GM23338 (cell line): Measurements from ENCODE around the gene AKAP10. TPM values are rescaled to one million over a fixed set of nuclear protein-coding genes. Genes with fewer than 3 reads are reported as not detected.

Experiments
- ATAC-seq: fragments of 200-7000 bp; cut with Tn5 transposase; 3 replicates; pipeline ENCODE4 v1.9.1; 2020
- DNase-seq: peaks from one replicate; pipeline ENCODE4 v3.0.0-alpha.2; 2015; ENCODE audit warnings: low spot score
- H2AFZ ChIP-seq: fragments of 200-600 bp; sonication (generic); 2 replicates; pipeline ENCODE4 v1.8.0; 2016; ENCODE audit warnings: antibody characterized with exemption, mild to moderate bottlenecking, moderate library complexity
- H3F3A ChIP-seq: fragments of 200-600 bp; sonication (generic); replicated peaks from 2 replicates; pipeline ENCODE4 v1.8.0; 2017; ENCODE audit warnings: antibody characterized with exemption, mixed run types, low read depth
- H3K27ac ChIP-seq: fragments of 200-600 bp; sonication (generic); 2 replicates; pipeline ENCODE4 v1.6.1; 2016; ENCODE audit warnings: low read depth
- H3K27me3 ChIP-seq: fragments of 200-600 bp; sonication (generic); 2 replicates; pipeline ENCODE4 v1.8.0; 2016; ENCODE audit warnings: mild to moderate bottlenecking, mixed run types, moderate library complexity; ENCODE audit not compliant: insufficient read depth
- H3K36me3 ChIP-seq: fragments of 200-600 bp; sonication (generic); 2 replicates; pipeline ENCODE4 v1.8.0; 2016; ENCODE audit warnings: mild to moderate bottlenecking; ENCODE audit not compliant: insufficient read depth
- H3K4me1 ChIP-seq: fragments of 200-600 bp; sonication (generic); 2 replicates; pipeline ENCODE4 v1.8.0; 2016; ENCODE audit warnings: mild to moderate bottlenecking, moderate library complexity; ENCODE audit not compliant: insufficient read depth
- H3K4me2 ChIP-seq: fragments of 200-600 bp; sonication (generic); 2 replicates; pipeline ENCODE4 v1.7.1; 2017; ENCODE audit warnings: mixed run types
- H3K4me3 ChIP-seq: fragments of 200-600 bp; sonication (generic); 2 replicates; pipeline ENCODE4 v1.6.1; 2016; ENCODE audit warnings: mixed run types
- H3K79me2 ChIP-seq: fragments of 200-600 bp; sonication (generic); replicated peaks from 2 replicates; pipeline ENCODE4 v1.8.0; 2017; ENCODE audit warnings: mild to moderate bottlenecking; ENCODE audit not compliant: insufficient read depth
- H3K9me2 ChIP-seq: fragments of 200-600 bp; sonication (generic); 2 replicates; pipeline ENCODE4 v1.8.0; 2017; ENCODE audit not compliant: insufficient read depth
- H4K20me1 ChIP-seq: fragments of 200-600 bp; sonication (generic); replicated peaks from 2 replicates; pipeline ENCODE4 v1.8.0; 2017; ENCODE audit warnings: mild to moderate bottlenecking; ENCODE audit not compliant: insufficient read depth
- H3K27ac Mint-ChIP-seq: 2 replicates; pipeline ENCODE4 v1.8.0; 2020; ENCODE audit warnings: inconsistent platforms, mild to moderate bottlenecking, moderate library complexity, mixed read lengths
- H3K27me3 Mint-ChIP-seq: 3 replicates; pipeline ENCODE4 v1.8.0; 2022; ENCODE audit warnings: low read depth, mild to moderate bottlenecking, moderate library complexity, mixed read lengths, inconsistent platforms; ENCODE audit not compliant: insufficient read depth, poor library complexity
- H3K36me3 Mint-ChIP-seq: 3 replicates; pipeline ENCODE4 v1.8.0; 2021; ENCODE audit warnings: low read depth, mild to moderate bottlenecking, inconsistent platforms, moderate library complexity, mixed read lengths
- H3K4me1 Mint-ChIP-seq: 3 replicates; pipeline ENCODE4 v1.8.0; 2020; ENCODE audit warnings: mild to moderate bottlenecking, inconsistent platforms, mixed read lengths
- H3K4me3 Mint-ChIP-seq: 3 replicates; pipeline ENCODE4 v1.8.0; 2021; ENCODE audit warnings: moderate library complexity, mild to moderate bottlenecking, inconsistent platforms, mixed read lengths
- H3K9me3 Mint-ChIP-seq: 3 replicates; pipeline ENCODE4 v1.8.0; 2020; ENCODE audit warnings: moderate library complexity, mild to moderate bottlenecking, inconsistent platforms, mixed read lengths
- CREB1 ChIP-seq: fragments of 250-450 bp; sonication (Bioruptor Pico); IDR thresholded peaks from 2 replicates; pipeline ENCODE4 v1.5.0; 2020; ENCODE audit warnings: low read depth, mild to moderate bottlenecking, moderate library complexity
- POLR2AphosphoS5 ChIP-seq: IDR thresholded peaks from 2 replicates; pipeline ENCODE4 v1.6.1; 2016; ENCODE audit warnings: antibody characterized with exemption, low read depth
- polyA plus RNA-seq: library from polyadenylated mRNA; unstranded; fragments of >200 nt; fragmentation: Nextera tagmentation; extraction: Ambion mirVana; gene quantifications from 2 replicates; pipeline ENCODE4 v1.2.1, GENCODE V29; 2016
- total RNA-seq: library from RNA; depleted of rRNA; stranded (reverse); fragments of >200 nt; shearing (Covaris generic); gene quantifications from 2 replicates; pipeline ENCODE4 v1.2.3, GENCODE V29; 2014
- TF ChIP-seq, protein P1 (sequence below): IDR thresholded peaks from 2 replicates; pipeline ENCODE4 v1.6.1; 2016; ENCODE audit warnings: antibody characterized with exemption
- TF ChIP-seq, protein P2 (sequence below), 2 experiments: fragments of 200-600 bp in 1 of 2; sonication (generic) in 1 of 2; conservative IDR thresholded peaks; 2 replicates each; pipeline versions ENCODE4 v1.5.1 to v1.6.1; 2016 to 2017; ENCODE audit warnings: antibody characterized with exemption in 2 of 2, low read depth in 2 of 2, mild to moderate bottlenecking in 2 of 2, moderate library complexity in 1 of 2
- TF ChIP-seq, protein P3 (sequence below): fragments of 250-450 bp; sonication (Bioruptor Pico); IDR thresholded peaks from 2 replicates; pipeline ENCODE4 v1.5.0; 2020; ENCODE audit warnings: mild to moderate bottlenecking, moderate library complexity

The AKAP10 gene
- total and polyA plus RNA-seq, 2 experiments from 2014 or later: 16.7 to 25.9 TPM

DNA sequence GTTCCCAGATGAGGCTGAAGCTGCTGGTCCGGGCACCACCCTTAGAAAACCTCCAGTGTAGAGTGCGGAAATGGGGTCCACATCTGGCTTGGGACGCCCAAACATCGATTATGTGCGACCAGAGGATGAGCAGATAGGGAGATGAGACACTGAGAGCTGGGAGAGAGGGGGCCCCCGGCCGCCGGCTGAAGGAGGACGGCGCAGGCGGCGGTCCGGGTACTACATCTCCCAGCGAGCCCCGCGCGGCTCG, 31.3 kb upstream of the AKAP10 start:
- Mint-ChIP-seq H3K36me3 (no peaks in the 10 kb centered on the region), H3K27me3 (peaks cover 5% of the 10 kb centered on the region), H3K4me3 (peak overlapping the region; percentile 91), H3K4me1 (peaks cover 14% of the 10 kb centered on the region), H3K27ac (no peak overlapping the region), H3K9me3 (no peaks in the 10 kb centered on the region)
- Histone ChIP-seq H4K20me1 (no peaks in the 10 kb centered on the region), H3K27ac (no peak overlapping the region), H2AFZ (peak overlapping the region; percentile 99), H3K4me1 (peaks cover 6% of the 10 kb centered on the region; the same call in 1 of the 2 replicates), H3K36me3 (no peaks in the 10 kb centered on the region), H3F3A (0 out of 2 replicates have a peak, but pooled peaks cover 3% of the 10 kb centered on the region), H3K27me3 (peaks cover 22% of the 10 kb centered on the region), H3K79me2 (no peaks in the 10 kb centered on the region), H3K4me3 (peak overlapping the region; percentile 71), H3K4me2 (peak overlapping the region; percentile 91), H3K9me2 (no peaks in the 10 kb centered on the region)
- DNase-seq (peak; percentile 84), ATAC-seq (no peak)
- 0 out of 2 replicates have a peak, but pooled peaks have one; percentile 47 for TF ChIP-seq CREB1 (CRISPR knock-in tag)
- TF ChIP-seq, protein P1, sequence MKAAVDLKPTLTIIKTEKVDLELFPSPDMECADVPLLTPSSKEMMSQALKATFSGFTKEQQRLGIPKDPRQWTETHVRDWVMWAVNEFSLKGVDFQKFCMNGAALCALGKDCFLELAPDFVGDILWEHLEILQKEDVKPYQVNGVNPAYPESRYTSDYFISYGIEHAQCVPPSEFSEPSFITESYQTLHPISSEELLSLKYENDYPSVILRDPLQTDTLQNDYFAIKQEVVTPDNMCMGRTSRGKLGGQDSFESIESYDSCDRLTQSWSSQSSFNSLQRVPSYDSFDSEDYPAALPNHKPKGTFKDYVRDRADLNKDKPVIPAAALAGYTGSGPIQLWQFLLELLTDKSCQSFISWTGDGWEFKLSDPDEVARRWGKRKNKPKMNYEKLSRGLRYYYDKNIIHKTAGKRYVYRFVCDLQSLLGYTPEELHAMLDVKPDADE: peak; percentile 67; the same call in 1 of the 2 replicates
- TF ChIP-seq, protein P2, sequence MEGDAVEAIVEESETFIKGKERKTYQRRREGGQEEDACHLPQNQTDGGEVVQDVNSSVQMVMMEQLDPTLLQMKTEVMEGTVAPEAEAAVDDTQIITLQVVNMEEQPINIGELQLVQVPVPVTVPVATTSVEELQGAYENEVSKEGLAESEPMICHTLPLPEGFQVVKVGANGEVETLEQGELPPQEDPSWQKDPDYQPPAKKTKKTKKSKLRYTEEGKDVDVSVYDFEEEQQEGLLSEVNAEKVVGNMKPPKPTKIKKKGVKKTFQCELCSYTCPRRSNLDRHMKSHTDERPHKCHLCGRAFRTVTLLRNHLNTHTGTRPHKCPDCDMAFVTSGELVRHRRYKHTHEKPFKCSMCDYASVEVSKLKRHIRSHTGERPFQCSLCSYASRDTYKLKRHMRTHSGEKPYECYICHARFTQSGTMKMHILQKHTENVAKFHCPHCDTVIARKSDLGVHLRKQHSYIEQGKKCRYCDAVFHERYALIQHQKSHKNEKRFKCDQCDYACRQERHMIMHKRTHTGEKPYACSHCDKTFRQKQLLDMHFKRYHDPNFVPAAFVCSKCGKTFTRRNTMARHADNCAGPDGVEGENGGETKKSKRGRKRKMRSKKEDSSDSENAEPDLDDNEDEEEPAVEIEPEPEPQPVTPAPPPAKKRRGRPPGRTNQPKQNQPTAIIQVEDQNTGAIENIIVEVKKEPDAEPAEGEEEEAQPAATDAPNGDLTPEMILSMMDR (conservative IDR thresholded peaks at IDR 0.05; ENCODE audit: low read depth in 2 of 2): no peak; a peak in 1 of 4 replicates
- TF ChIP-seq POLR2AphosphoS5: peak; percentile 38; the same call in 1 of the 2 replicates

DNA sequence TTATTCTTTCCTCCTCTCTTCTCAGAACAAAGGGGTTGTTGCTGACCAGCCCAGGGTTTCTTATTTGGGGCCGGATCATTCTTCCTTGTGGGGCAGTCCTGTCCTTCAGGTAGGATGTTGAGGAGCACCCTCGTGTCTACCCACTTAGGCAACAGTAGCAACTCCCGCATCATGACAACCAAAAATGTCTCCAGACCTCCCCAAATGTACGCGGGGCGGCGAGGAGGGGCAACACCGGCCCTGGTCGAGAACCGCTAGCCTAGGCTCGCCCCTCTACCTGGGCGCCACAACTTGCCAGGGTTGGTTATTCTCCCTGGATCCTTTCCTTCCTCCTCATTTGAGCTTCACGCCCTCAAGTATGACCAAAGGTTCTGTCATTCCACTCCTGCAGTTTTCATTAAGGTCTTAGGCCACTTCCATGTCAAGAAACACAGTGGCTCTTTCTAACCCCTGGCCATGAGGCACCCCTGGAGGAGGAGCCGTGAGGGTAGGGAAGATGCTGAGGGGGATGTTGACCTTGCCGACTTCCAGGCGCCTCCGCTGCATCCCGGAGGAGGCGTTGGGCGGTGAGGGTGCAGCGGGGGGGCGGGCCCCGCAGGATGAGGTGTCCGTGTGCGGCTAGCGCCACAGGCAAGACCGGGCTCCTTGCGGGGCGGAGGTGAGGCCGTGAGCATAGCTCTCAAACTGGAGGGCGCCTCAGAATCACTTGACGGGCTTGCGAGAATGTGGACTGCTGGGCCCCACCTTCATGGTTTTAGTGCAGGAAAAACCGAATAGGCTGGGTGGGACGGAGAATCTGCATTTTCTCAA, 30.8 kb upstream of the AKAP10 start:
- H3K9me2 ChIP-seq: no peaks in the 10 kb centered on the region
- H3K36me3 Mint-ChIP-seq: no peaks in the 10 kb centered on the region
- peaks cover 6% of the 10 kb centered on the region; the same call in 1 of the 2 replicates for H3K4me1 ChIP-seq
- H3K4me3 Mint-ChIP-seq: peak overlapping the region; percentile 91
- peak; percentile 73 for DNase-seq
- H4K20me1 ChIP-seq: no peaks in the 10 kb centered on the region
- 0 out of 2 replicates have a peak, but pooled peaks cover 3% of the 10 kb centered on the region for H3F3A ChIP-seq
- peak overlapping the region; percentile 99 for H2AFZ ChIP-seq
- peak; percentile 55 for ATAC-seq
- H3K9me3 Mint-ChIP-seq: no peaks in the 10 kb centered on the region
- H3K27ac Mint-ChIP-seq: no peak overlapping the region
- peaks cover 5% of the 10 kb centered on the region for H3K27me3 Mint-ChIP-seq
- no peaks in the 10 kb centered on the region for H3K79me2 ChIP-seq
- peak overlapping the region; percentile 71 for H3K4me3 ChIP-seq
- peaks cover 14% of the 10 kb centered on the region for H3K4me1 Mint-ChIP-seq
- TF ChIP-seq, protein P3, sequence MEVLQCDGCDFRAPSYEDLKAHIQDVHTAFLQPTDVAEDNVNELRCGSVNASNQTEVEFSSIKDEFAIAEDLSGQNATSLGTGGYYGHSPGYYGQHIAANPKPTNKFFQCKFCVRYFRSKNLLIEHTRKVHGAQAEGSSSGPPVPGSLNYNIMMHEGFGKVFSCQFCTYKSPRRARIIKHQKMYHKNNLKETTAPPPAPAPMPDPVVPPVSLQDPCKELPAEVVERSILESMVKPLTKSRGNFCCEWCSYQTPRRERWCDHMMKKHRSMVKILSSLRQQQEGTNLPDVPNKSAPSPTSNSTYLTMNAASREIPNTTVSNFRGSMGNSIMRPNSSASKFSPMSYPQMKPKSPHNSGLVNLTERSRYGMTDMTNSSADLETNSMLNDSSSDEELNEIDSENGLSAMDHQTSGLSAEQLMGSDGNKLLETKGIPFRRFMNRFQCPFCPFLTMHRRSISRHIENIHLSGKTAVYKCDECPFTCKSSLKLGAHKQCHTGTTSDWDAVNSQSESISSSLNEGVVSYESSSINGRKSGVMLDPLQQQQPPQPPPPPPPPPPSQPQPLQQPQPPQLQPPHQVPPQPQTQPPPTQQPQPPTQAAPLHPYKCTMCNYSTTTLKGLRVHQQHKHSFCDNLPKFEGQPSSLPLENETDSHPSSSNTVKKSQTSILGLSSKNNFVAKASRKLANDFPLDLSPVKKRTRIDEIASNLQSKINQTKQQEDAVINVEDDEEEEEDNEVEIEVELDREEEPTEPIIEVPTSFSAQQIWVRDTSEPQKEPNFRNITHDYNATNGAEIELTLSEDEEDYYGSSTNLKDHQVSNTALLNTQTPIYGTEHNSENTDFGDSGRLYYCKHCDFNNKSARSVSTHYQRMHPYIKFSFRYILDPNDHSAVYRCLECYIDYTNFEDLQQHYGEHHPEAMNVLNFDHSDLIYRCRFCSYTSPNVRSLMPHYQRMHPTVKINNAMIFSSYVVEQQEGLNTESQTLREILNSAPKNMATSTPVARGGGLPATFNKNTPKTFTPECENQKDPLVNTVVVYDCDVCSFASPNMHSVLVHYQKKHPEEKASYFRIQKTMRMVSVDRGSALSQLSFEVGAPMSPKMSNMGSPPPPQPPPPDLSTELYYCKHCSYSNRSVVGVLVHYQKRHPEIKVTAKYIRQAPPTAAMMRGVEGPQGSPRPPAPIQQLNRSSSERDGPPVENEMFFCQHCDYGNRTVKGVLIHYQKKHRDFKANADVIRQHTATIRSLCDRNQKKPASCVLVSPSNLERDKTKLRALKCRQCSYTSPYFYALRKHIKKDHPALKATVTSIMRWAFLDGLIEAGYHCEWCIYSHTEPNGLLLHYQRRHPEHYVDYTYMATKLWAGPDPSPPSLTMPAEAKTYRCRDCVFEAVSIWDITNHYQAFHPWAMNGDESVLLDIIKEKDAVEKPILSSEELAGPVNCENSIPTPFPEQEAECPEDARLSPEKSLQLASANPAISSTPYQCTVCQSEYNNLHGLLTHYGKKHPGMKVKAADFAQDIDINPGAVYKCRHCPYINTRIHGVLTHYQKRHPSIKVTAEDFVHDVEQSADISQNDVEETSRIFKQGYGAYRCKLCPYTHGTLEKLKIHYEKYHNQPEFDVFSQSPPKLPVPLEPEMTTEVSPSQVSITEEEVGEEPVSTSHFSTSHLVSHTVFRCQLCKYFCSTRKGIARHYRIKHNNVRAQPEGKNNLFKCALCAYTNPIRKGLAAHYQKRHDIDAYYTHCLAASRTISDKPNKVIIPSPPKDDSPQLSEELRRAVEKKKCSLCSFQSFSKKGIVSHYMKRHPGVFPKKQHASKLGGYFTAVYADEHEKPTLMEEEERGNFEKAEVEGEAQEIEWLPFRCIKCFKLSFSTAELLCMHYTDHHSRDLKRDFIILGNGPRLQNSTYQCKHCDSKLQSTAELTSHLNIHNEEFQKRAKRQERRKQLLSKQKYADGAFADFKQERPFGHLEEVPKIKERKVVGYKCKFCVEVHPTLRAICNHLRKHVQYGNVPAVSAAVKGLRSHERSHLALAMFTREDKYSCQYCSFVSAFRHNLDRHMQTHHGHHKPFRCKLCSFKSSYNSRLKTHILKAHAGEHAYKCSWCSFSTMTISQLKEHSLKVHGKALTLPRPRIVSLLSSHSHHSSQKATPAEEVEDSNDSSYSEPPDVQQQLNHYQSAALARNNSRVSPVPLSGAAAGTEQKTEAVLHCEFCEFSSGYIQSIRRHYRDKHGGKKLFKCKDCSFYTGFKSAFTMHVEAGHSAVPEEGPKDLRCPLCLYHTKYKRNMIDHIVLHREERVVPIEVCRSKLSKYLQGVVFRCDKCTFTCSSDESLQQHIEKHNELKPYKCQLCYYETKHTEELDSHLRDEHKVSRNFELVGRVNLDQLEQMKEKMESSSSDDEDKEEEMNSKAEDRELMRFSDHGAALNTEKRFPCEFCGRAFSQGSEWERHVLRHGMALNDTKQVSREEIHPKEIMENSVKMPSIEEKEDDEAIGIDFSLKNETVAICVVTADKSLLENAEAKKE (CRISPR knock-in tag): no peak
- TF ChIP-seq, protein P1: no peak
- peak; percentile 3; the same call in 1 of the 2 replicates for TF ChIP-seq POLR2AphosphoS5
- H3K27ac ChIP-seq: peak overlapping the region; percentile 56; the same call in 1 of the 2 replicates
- no peaks in the 10 kb centered on the region for H3K36me3 ChIP-seq
- H3K27me3 ChIP-seq: peaks cover 22% of the 10 kb centered on the region
- H3K4me2 ChIP-seq: peak overlapping the region; percentile 91
